T-helper 1 cell treated with Interleukin-12 subunit alpha and Interleukin-12 subunit beta and Interleukin-4 antibody, amounts not matched to agents 30 μg/mL and 1 μg/mL, for 36 hours (primary cell): ENCODE measurements around the gene SLCO3A1.

Source experiments
- H3K27ac Mint-ChIP-seq: one replicate; pipeline ENCODE4 v1.8.0; 2021; ENCODE audit warnings: mild to moderate bottlenecking, mixed read lengths
- H3K27me3 Mint-ChIP-seq: one replicate; pipeline ENCODE4 v1.8.0; 2021; ENCODE audit warnings: low read depth, mixed read lengths
- H3K36me3 Mint-ChIP-seq: one replicate; pipeline ENCODE4 v1.8.0; 2021; ENCODE audit warnings: low read depth, mixed read lengths
- H3K4me1 Mint-ChIP-seq: one replicate; pipeline ENCODE4 v1.8.0; 2021; ENCODE audit warnings: low read depth, mixed read lengths
- H3K4me3 Mint-ChIP-seq: one replicate; pipeline ENCODE4 v1.8.0; 2021; ENCODE audit warnings: mild to moderate bottlenecking, moderate library complexity, mixed read lengths
- H3K9me3 Mint-ChIP-seq: one replicate; pipeline ENCODE4 v1.8.0; 2021; ENCODE audit warnings: mixed read lengths

The SLCO3A1 gene

GRCh38 chr15:92021792-92022191, 168.3 kb downstream of the SLCO3A1 start:
- Mint-ChIP-seq H3K27ac (no peak overlapping the region), H3K4me3 (no peak overlapping the region)

DNA sequence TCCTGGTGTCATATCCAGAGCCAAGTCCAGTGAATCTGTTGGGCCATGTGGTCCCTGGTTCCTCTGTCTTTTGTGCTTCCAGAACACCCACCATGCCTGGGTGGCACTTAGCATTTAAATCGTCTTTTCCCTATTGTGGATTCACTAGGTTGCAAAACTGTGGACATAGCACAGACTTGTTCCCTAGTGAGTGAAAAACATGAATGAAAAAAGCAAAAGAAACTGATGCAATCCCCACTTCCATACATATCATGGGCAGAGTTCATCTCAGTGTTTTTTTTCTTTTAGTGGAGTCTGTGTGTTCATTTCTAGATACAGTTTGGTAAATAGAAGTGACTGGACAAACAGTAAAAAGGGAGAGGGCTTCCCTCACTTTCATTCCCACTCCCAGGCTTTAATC, 170.5 kb downstream of the SLCO3A1 start:
- H3K27me3 Mint-ChIP-seq = no peaks in the 10 kb centered on the region
- no peaks in the 10 kb centered on the region for H3K36me3 Mint-ChIP-seq
- H3K9me3 Mint-ChIP-seq = no peaks in the 10 kb centered on the region
- peaks cover 3% of the 10 kb centered on the region for H3K4me1 Mint-ChIP-seq
- H3K4me3 Mint-ChIP-seq = no peak overlapping the region
- H3K27ac Mint-ChIP-seq = no peak overlapping the region

More at GRCh38 chr15:92021792-92022191, 168.3 kb downstream of the SLCO3A1 start:
- H3K36me3 Mint-ChIP-seq = no peaks in the 10 kb centered on the region
- no peaks in the 10 kb centered on the region for H3K27me3 Mint-ChIP-seq
- H3K4me1 Mint-ChIP-seq = peaks cover 3% of the 10 kb centered on the region
- H3K9me3 Mint-ChIP-seq = no peaks in the 10 kb centered on the region

GRCh38 chr15:92025706-92026270, 172.3 kb downstream of the SLCO3A1 start:
- no peaks in the 10 kb centered on the region for H3K9me3 Mint-ChIP-seq

DNA sequence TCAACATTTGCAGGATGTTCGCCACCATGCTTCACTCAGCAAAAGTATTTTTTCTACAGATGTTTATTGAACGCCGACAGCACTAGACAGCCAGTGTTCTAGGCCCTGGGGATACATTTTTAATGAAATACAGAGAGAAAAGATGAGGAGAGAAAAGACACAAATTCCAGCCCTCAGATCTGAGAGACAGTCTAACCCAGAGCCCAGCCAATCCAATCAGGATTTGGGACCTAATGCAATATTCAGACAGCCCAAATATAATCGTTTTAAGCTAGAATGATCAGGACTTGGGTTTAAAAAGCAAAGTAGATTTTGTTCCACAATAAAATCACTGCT, 174.8 kb downstream of the SLCO3A1 start:
- H3K4me3 Mint-ChIP-seq = no peak overlapping the region
- H3K4me1 Mint-ChIP-seq = peaks cover 5% of the 10 kb centered on the region
- no peaks in the 10 kb centered on the region for H3K9me3 Mint-ChIP-seq
- no peaks in the 10 kb centered on the region for H3K27me3 Mint-ChIP-seq
- H3K27ac Mint-ChIP-seq = no peak overlapping the region
- H3K36me3 Mint-ChIP-seq = no peaks in the 10 kb centered on the region

More at GRCh38 chr15:92025706-92026270, 172.3 kb downstream of the SLCO3A1 start:
- Mint-ChIP-seq H3K27ac (no peak overlapping the region), H3K4me3 (no peak overlapping the region), H3K36me3 (no peaks in the 10 kb centered on the region), H3K27me3 (no peaks in the 10 kb centered on the region), H3K4me1 (peaks cover 3% of the 10 kb centered on the region)

GRCh38 chr15:92029767-92030166, 176.3 kb downstream of the SLCO3A1 start:
- Mint-ChIP-seq H3K27me3 (no peaks in the 10 kb centered on the region), H3K36me3 (no peaks in the 10 kb centered on the region), H3K4me3 (no peak overlapping the region), H3K27ac (no peak overlapping the region), H3K4me1 (peaks cover 5% of the 10 kb centered on the region), H3K9me3 (no peaks in the 10 kb centered on the region)

DNA sequence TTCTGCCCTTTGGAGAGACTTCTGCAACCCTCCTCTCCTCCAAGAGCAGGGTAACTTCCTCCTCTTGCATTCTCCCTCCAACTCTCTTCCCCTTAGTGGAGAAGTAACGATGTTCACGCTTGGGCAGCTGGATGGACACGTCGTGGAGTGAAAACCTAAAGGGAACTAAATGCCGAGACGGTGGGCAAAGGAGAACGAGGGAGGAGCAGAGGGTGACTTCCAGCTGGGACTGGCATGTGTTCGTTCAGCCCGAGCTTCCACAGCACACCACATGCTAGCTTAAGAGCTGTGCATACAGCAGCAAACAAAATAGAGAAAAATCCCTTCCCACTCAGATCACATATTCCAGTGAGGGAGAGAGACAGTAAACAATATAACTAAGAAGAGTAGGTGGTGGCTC, 179.8 kb downstream of the SLCO3A1 start:
- Mint-ChIP-seq H3K36me3 (no peaks in the 10 kb centered on the region), H3K9me3 (peaks cover 7% of the 10 kb centered on the region), H3K4me1 (peaks cover 5% of the 10 kb centered on the region), H3K4me3 (no peak overlapping the region), H3K27ac (no peak overlapping the region), H3K27me3 (peaks cover 4% of the 10 kb centered on the region)

GRCh38 chr15:92033723-92034122, 180.2 kb downstream of the SLCO3A1 start:
- H3K36me3 Mint-ChIP-seq = no peaks in the 10 kb centered on the region
- H3K27ac Mint-ChIP-seq = no peak overlapping the region
- peaks cover 9% of the 10 kb centered on the region for H3K9me3 Mint-ChIP-seq
- H3K4me1 Mint-ChIP-seq = peaks cover 5% of the 10 kb centered on the region
- H3K27me3 Mint-ChIP-seq = peaks cover 4% of the 10 kb centered on the region
- H3K4me3 Mint-ChIP-seq = no peak overlapping the region

GRCh38 chr15:92034227-92034626, 180.7 kb downstream of the SLCO3A1 start:
- peaks cover 5% of the 10 kb centered on the region for H3K4me1 Mint-ChIP-seq
- H3K9me3 Mint-ChIP-seq = peaks cover 14% of the 10 kb centered on the region
- H3K27me3 Mint-ChIP-seq = peaks cover 4% of the 10 kb centered on the region
- H3K27ac Mint-ChIP-seq = no peak overlapping the region
- no peaks in the 10 kb centered on the region for H3K36me3 Mint-ChIP-seq
- H3K4me3 Mint-ChIP-seq = no peak overlapping the region

DNA sequence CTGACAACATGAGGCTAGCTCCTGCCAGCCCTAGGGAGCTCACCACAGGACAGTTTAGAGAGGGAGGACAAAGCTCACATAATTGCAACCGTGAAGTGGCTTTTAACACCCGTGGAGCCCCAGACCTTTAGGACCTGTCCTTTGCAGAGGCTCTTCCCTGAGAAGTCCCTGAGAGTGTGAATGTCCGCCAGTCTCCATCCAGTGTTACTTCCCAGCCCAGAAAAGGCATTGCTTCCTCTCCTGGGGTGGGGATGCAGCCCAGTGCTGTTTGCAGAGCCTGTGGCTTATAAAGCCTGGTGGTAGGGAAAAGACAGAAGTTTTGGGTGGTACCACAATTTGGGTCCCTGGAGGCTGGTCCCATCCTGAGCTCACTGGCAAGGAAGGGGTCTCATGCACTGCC, 182.0 kb downstream of the SLCO3A1 start:
- H3K4me1 Mint-ChIP-seq = peaks cover 5% of the 10 kb centered on the region
- no peak overlapping the region for H3K4me3 Mint-ChIP-seq
- H3K9me3 Mint-ChIP-seq = peaks cover 15% of the 10 kb centered on the region
- H3K36me3 Mint-ChIP-seq = no peaks in the 10 kb centered on the region
- H3K27ac Mint-ChIP-seq = no peak overlapping the region
- peaks cover 4% of the 10 kb centered on the region for H3K27me3 Mint-ChIP-seq

- H3K36me3 Mint-ChIP-seq = no peaks in the 10 kb centered on the region
- H3K4me3 Mint-ChIP-seq = no peak overlapping the region
- peaks cover 4% of the 10 kb centered on the region for H3K4me1 Mint-ChIP-seq
- H3K27ac Mint-ChIP-seq = no peak overlapping the region
- peaks cover 4% of the 10 kb centered on the region for H3K27me3 Mint-ChIP-seq
- peaks cover 15% of the 10 kb centered on the region for H3K9me3 Mint-ChIP-seq
These were observed 182.5 kb downstream of the SLCO3A1 start for GRCh38 chr15:92035961-92036360.

- Mint-ChIP-seq H3K27me3 (peaks cover 4% of the 10 kb centered on the region), H3K4me3 (no peak overlapping the region), H3K4me1 (peaks cover 3% of the 10 kb centered on the region), H3K9me3 (peaks cover 15% of the 10 kb centered on the region), H3K27ac (no peak overlapping the region), H3K36me3 (no peaks in the 10 kb centered on the region)
These were observed 184.0 kb downstream of the SLCO3A1 start for GRCh38 chr15:92037491-92037890.

GRCh38 chr15:92040350-92040749, 186.8 kb downstream of the SLCO3A1 start:
- H3K9me3 Mint-ChIP-seq = peaks cover 15% of the 10 kb centered on the region
- peaks cover 4% of the 10 kb centered on the region for H3K27me3 Mint-ChIP-seq
- H3K4me1 Mint-ChIP-seq = peaks cover 11% of the 10 kb centered on the region
- H3K4me3 Mint-ChIP-seq = no peak overlapping the region
- H3K27ac Mint-ChIP-seq = no peak overlapping the region
- no peaks in the 10 kb centered on the region for H3K36me3 Mint-ChIP-seq

- Mint-ChIP-seq H3K4me3 (no peak overlapping the region), H3K9me3 (peaks cover 15% of the 10 kb centered on the region), H3K36me3 (no peaks in the 10 kb centered on the region), H3K4me1 (peaks cover 11% of the 10 kb centered on the region), H3K27me3 (peaks cover 4% of the 10 kb centered on the region), H3K27ac (no peak overlapping the region)
These were observed 187.9 kb downstream of the SLCO3A1 start for GRCh38 chr15:92041371-92041770.

- Mint-ChIP-seq H3K27me3 (no peaks in the 10 kb centered on the region), H3K4me3 (no peak overlapping the region), H3K36me3 (no peaks in the 10 kb centered on the region), H3K9me3 (peaks cover 9% of the 10 kb centered on the region), H3K4me1 (peaks cover 11% of the 10 kb centered on the region), H3K27ac (no peak overlapping the region)
These were observed 189.8 kb downstream of the SLCO3A1 start for GRCh38 chr15:92043283-92043682.

DNA sequence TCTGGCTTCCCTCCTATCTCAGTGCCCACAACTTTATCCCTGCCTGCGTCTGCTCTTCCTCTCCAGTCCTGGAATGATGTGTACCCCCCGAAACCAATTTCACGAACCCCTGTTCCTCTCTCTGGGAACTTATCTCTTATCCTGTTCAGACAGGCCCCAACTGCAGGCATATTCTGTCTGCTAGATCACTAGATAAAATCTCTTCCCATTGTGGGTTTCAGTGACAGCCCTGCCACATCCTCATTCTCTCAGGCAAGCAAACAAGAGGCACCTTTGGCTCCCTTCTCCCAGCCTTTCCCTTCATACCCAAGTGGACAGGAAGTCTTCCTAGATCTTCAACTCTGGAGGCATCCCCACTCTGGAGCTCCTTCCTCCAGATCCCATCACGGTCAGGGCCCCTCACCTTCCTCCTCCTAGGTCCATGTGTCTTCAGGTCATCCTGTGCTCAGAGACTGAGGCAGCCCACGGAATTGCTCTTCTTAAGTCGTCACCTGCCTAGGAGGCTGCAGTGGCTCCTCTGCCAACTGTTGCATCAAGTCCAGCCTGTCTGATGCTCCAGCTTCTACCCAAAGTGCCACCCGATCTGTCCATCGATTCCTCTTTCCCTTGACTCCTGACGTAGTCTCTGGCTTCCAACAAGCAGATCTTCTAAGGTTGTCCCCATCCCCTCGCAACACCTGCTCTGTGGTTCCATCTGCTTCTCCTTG, 190.8 kb downstream of the SLCO3A1 start:
- Mint-ChIP-seq H3K36me3 (no peaks in the 10 kb centered on the region), H3K9me3 (peaks cover under 1% of the 10 kb centered on the region), H3K4me1 (peaks cover 11% of the 10 kb centered on the region), H3K27ac (no peak overlapping the region), H3K4me3 (no peak overlapping the region), H3K27me3 (no peaks in the 10 kb centered on the region)
